HL-60/S4 (cell line): Measurements from ENCODE around the gene ABCG8.
"Not testable (repeated sequence)": the region's sequence is repeated elsewhere in the genome, so short reads cannot be mapped to it uniquely, and the experiment has no call there.

Experiments used
- in situ Hi-C: fragments of 300-500 bp; cut with MboI; formaldehyde crosslinking; loops from 2 replicates; pipeline ENCODE4 v1.14.3; 2022; ENCODE audit warnings: low sequenced_read_pairs

Gene ABCG8

GRCh38 chr2:43906448-43907109 is 67.8 kb downstream of the ABCG8 start:
- in situ Hi-C loops = no loop called here

GRCh38 chr2:43911136-43911790 is 72.5 kb downstream of the ABCG8 start:
- in situ Hi-C loops = not testable (repeated sequence)

GRCh38 chr2:43924463-43924862 is 85.7 kb downstream of the ABCG8 start:
- in situ Hi-C loops = no loop called here

GRCh38 chr2:43925431-43925830 is 86.7 kb downstream of the ABCG8 start:
- in situ Hi-C loops = no loop called here

- in situ Hi-C loops = no loop called here
Measured at GRCh38 chr2:43927442-43927841, 88.7 kb downstream of the ABCG8 start.

- in situ Hi-C loops = no loop called here
Measured at GRCh38 chr2:43931293-43931692, 92.5 kb downstream of the ABCG8 start.
